ENCODE data around the gene PRKN.

- no peak for TF ChIP-seq TCF7L2 (IDR thresholded peaks at IDR 0.05; ENCODE audit: low read depth, low read length)
- TF ChIP-seq CTCF (IDR thresholded peaks at IDR 0.05), result no peak
- no peak for TF ChIP-seq SIN3A (IDR thresholded peaks at IDR 0.05; ENCODE audit: borderline replicate concordance, insufficient read depth, low read depth, low read length)
Observed at GRCh38 chr6:162026031-162026430, 701.5 kb downstream of the PRKN start.
